ENCODE measurements around the gene LINGO1. TPM values are rescaled to one million over a fixed set of nuclear protein-coding genes. Genes with fewer than 3 reads are reported as not detected.

LINGO1 gene
- polyA plus RNA-seq, 1 of the 3 experiments (the other 2 are of a cell fraction), result 0.56 TPM

GRCh38 chr15:77599357-77599756, 33.4 kb downstream of the LINGO1 start:
- Histone ChIP-seq H3K79me2 (ENCODE audit: insufficient read depth) (no peaks in the 10 kb centered on the region), H3F3A (replicated peaks; ENCODE audit: insufficient read depth) (peaks cover 5% of the 10 kb centered on the region), H3K4me1 (ENCODE audit: control insufficient read depth in 1 of 2, insufficient read depth in 2 of 2, low read depth in 1 of 2, low read length in 1 of 2) (peaks cover 0 to 58% of the 10 kb centered on the region in 2 experiments; a peak in 2 of 4 replicates), H3K27ac (ENCODE audit: low read depth in 2 of 2, low read length in 1 of 2) (peak overlapping the region in 1 of 2 experiments; percentile 74; a peak in 1 of 4 replicates), H2AFZ (ENCODE audit: low read depth) (no peak overlapping the region), H3K36me3 (replicated peaks in 1 of 2; ENCODE audit: control insufficient read depth in 1 of 2, insufficient read depth in 2 of 2, low read length in 1 of 2) (no peaks in the 10 kb centered on the region), H3K4me3 (ENCODE audit: low read depth in 2 of 2, low read length in 1 of 2) (no peak overlapping the region), H4K20me1 (ENCODE audit: insufficient read depth) (no peaks in the 10 kb centered on the region), H3K9ac (no peak overlapping the region), H3K9me3 (no peaks in the 10 kb centered on the region), H3K4me2 (no peak overlapping the region), H3K9me2 (no peaks in the 10 kb centered on the region), H3K27me3 (ENCODE audit: insufficient read depth) (no peaks in the 10 kb centered on the region)
- TF ChIP-seq FOXM1 (IDR thresholded peaks at IDR 0.05; ENCODE audit: low read depth) (no peak), SMC3 (IDR thresholded peaks at IDR 0.05; ENCODE audit: low read depth, low read length) (no peak), JUND (IDR thresholded peaks at IDR 0.05) (no peak), CHD2 (IDR thresholded peaks at IDR 0.05; ENCODE audit: low read length, partially characterized antibody) (no peak), EP300 (IDR thresholded peaks at IDR 0.05; ENCODE audit: borderline replicate concordance in 1 of 2, low read depth in 1 of 2, low read length in 1 of 2) (no peak), PBX3 (IDR thresholded peaks at IDR 0.05) (no peak), NRF1 (IDR thresholded peaks at IDR 0.05; ENCODE audit: low read depth, low read length) (no peak), IRF3 (IDR thresholded peaks at IDR 0.05; ENCODE audit: low read depth, low read length) (no peak), EZH2phosphoT487 (IDR thresholded peaks at IDR 0.05; ENCODE audit: borderline replicate concordance, low read depth) (no peak), SIN3A (IDR thresholded peaks at IDR 0.05; ENCODE audit: borderline replicate concordance, low read depth, low read length) (no peak), TEAD4 (IDR thresholded peaks at IDR 0.05; ENCODE audit: borderline replicate concordance, insufficient read depth) (no peak), MXI1 (IDR thresholded peaks at IDR 0.05; ENCODE audit: low read depth, low read length) (no peak)
- TF ChIP-seq, protein P1, sequence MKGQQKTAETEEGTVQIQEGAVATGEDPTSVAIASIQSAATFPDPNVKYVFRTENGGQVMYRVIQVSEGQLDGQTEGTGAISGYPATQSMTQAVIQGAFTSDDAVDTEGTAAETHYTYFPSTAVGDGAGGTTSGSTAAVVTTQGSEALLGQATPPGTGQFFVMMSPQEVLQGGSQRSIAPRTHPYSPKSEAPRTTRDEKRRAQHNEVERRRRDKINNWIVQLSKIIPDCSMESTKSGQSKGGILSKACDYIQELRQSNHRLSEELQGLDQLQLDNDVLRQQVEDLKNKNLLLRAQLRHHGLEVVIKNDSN (IDR thresholded peaks at IDR 0.05; ENCODE audit: borderline replicate concordance, low read depth), result no peak
- TF ChIP-seq, protein P2, sequence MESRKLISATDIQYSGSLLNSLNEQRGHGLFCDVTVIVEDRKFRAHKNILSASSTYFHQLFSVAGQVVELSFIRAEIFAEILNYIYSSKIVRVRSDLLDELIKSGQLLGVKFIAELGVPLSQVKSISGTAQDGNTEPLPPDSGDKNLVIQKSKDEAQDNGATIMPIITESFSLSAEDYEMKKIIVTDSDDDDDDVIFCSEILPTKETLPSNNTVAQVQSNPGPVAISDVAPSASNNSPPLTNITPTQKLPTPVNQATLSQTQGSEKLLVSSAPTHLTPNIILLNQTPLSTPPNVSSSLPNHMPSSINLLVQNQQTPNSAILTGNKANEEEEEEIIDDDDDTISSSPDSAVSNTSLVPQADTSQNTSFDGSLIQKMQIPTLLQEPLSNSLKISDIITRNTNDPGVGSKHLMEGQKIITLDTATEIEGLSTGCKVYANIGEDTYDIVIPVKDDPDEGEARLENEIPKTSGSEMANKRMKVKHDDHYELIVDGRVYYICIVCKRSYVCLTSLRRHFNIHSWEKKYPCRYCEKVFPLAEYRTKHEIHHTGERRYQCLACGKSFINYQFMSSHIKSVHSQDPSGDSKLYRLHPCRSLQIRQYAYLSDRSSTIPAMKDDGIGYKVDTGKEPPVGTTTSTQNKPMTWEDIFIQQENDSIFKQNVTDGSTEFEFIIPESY (IDR thresholded peaks at IDR 0.05; ENCODE audit: borderline replicate concordance, low read depth), result no peak
- 90% methylated on average over 14 of the region's 14 CpGs for WGBS (ENCODE audit: low lambda C conversion rate)
- POLR2A ChIA-PET, result no interaction called here
- DNase-seq, result no peak
- CTCF ChIA-PET, result interaction anchor here (1.1 to 3.5 kb wide), 4 partner anchors 18 to 221 kb away, joined by 3 to 20 read pairs (median 8); no protein-coding TSS in a partner anchor

Measured in SK-N-SH (cell line).